CD4-positive, alpha-beta T cell treated with Interleukin-1 beta for 1 hour (primary cell): ENCODE data around the gene DPP6.
A peak's percentile ranks its signal among the peaks of the same experiment; 100 is the strongest.

Experiments used
- DNase-seq, 2 donors: peaks; one replicate each; pipeline ENCODE4 v3.0.0-alpha.2; 2020 to 2022

DPP6 gene

DNA sequence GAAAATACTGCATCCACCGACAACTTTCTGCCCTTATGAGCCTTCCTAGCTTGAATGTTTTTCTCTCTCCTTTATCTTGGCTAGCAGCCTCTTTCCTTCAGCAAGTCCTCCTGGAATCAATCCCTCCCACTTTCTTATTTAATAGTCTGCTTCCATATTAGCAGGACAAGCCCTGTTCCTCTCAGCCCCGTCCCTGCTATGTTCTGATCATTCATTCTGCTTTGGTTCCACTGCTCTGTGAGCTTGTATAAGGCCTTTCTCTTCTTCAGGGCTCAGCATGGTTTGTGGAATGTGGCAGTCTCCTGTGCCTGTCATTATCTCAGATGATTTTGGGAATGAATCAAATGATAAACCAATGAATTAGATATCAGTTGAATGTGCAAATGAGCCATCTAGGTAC, 420.1 kb downstream of the DPP6 start:
- DNase-seq = no peak

GRCh38 chr7:154473360-154473759, 421.2 kb downstream of the DPP6 start:
- no peak for DNase-seq

DNA sequence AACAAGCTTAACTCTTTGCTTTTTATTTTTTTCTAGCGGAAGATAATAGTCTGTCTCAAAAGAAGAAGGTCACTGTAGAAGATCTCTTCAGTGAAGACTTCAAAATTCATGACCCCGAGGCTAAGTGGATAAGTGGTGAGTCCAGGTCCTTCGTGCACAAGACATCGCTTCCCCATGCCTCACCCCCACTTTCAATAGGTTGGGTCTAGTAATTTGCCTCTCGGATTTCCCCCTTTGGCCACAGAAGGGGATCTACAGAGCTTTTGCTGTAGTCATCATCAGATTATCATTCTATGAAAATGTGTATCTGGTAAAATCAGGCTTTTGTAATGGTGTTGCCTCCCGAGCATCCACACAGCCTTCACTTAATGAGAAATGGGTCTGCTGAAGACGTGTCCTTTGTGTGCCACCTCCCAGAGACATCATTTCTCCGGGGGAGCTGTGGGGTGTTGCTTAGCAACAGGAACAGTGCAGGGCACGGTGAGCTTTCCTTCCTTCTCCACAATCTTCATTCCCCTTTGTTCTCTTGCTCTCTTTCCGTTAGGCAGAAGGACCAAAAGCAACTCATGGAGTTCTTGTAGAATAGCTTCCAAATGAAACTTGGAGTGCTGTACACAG, 422.8 kb downstream of the DPP6 start:
- DNase-seq = no peak

DNA sequence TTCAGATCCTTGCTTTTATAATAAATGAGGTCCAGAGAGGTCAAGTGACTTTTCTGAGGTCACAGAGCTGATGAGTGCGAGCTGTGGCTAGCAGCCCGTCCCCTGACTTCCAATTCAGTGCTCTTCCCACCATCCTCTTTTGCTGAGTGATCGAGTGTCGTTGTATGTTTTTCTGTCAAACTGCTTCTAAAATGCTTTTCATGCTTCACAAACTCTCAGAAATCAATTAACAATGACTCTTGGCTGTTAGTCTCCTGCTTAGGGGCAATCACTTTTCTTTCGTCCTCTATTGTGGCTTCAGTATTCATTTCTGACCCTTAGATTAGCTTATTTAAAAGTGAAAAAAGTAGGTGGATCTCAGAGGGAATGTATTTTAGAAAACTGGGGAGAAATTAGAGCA, 423.7 kb downstream of the DPP6 start:
- no peak for DNase-seq

- no peak for DNase-seq
Measured at GRCh38 chr7:154480817-154481216, 428.6 kb downstream of the DPP6 start.

DNA sequence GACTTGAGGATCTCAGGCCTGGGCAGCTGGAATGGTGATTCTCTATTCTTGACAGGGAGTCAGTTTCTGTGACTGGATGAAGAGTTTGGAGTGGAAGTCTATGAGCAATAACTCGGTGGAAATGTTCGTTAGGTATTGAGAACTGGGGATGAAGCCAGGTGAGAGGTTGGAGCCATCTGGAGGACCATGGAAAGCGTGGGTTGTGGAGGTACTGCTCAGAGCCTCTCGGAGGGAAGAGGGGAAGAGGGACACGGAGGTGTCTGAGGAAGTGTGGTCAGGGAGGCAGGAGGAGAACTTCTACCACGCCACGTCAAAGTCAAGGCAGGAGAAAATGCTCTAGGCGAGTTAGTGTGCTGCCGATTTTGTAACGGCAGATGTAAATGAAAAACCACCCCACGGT, 430.7 kb downstream of the DPP6 start:
- DNase-seq = no peak

DNA sequence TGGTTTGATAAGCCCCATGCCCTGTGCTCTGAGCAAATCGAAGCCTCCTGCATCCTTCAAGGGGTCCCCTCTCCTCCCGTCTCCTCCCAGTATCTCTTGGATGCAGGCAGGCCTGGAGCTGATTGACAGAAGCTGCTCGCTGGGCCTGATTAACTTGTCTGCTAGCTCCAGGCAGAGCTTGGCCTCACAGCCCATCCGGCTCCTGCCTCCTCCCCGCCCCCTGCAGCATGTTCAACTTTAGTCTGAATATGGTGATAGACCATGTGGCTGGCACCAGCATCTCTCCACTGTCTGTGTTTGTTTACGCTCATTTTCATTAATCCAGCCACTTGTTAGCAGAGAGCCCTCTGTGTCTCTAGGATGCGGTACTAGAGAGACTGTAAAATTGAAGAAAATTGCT, 432.2 kb downstream of the DPP6 start:
- DNase-seq = no peak

DNA sequence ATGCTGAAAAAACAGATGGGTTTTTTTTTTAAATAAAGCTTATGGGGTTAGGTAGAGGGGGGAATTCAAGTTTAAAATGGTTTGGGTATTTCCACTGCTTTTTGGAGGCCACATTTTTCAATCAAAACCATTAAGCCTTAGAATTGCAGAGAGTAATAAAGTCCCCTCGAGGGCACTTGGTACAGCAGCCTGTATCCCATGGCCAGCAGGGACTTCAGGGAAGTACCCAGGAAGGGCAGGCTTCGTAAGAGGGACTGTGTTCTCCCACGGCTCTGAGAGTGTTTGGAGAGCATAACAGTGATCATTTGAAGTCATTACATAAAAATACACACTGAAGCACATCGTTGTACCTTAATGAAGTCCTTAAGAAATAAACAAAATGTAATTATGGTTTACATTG, 432.7 kb downstream of the DPP6 start:
- no peak for DNase-seq

- DNase-seq = no peak
Measured at GRCh38 chr7:154489897-154490296, 437.7 kb downstream of the DPP6 start.

DNA sequence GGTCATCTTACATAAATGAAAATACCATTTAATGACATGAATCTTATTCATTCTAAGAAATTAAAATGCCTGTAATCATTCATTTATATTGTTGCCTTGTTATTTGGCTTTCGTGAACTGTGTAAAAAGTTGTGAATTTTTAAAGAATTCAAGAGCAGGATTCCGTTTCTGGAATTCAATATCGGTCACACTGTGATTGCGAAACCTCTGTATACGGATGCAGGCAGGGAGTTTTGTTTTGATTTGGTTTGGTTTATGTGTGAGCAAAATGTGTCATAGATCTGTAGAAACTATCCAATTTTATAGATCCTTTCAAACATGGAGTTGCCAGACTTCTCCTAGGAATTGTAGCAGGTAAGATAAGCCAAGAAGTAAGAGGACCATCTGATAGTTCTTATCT, 441.4 kb downstream of the DPP6 start:
- no peak for DNase-seq

DNA sequence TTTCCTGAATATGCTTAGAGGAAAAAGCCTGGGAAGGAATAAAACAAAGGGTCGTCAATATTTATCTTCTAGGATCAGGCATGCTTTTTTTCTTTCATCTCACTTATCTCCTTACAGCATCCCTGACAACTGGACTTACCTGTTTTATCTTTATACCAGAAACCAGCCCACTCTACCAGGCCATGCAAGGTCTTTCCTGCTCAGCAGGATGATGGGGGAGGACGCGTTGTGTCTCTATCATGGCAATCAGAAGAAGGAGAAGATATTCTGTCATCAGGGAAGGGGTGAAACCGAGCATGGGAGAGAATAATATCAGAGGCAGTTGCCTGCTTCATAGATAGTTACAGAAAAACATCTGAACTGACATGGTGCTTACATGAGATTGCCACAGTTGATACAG, 445.6 kb downstream of the DPP6 start:
- no peak for DNase-seq

- peak in 1 of 2 donors; percentile 4 for DNase-seq
Measured at GRCh38 chr7:154503962-154504550, 451.9 kb downstream of the DPP6 start.

- no peak for DNase-seq
Measured at GRCh38 chr7:154504918-154505317, 452.7 kb downstream of the DPP6 start.

DNA sequence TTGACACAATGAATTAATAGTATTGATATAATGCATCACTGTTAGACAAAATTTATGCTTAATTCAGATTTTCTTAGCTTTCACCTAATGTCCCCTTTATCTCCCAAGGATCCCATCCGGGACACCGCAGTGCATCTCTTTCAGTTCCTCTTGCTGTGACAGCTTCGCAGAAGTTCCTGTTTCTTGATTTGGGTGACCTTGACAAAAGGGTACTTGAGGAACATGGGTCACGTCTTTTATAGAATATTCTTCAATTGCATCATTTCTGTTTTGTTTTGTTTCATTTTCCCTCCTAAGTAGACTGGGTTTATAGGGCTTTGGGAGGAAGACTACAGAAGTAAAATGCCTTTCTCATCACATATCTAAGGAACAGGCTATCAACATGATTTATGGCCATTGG, 453.2 kb downstream of the DPP6 start:
- DNase-seq = no peak

DNA sequence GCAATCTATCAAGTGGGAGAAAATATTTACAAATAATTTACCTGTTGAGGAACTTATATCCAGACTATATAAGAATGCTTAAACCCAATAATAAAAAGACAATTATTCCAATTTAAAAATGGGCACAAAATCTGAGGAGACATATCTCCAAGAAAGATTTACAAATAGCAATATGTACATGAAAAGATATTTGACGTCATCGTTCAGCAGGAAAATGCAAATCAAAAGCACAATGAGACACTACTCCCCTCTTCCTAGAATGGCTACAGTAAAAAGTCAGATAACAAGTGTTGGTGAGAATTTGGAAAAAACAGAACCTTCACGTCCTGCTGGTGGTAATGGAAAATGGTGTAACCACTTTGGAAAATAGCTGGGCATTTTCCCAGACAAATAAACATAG, 457.0 kb downstream of the DPP6 start:
- DNase-seq = no peak

- DNase-seq = no peak
Measured at GRCh38 chr7:154512121-154512833, 460.1 kb downstream of the DPP6 start.

- DNase-seq = no peak
Measured at GRCh38 chr7:154517768-154518167, 465.6 kb downstream of the DPP6 start.

- no peak for DNase-seq
Measured at GRCh38 chr7:154519229-154519628, 467.0 kb downstream of the DPP6 start.

DNA sequence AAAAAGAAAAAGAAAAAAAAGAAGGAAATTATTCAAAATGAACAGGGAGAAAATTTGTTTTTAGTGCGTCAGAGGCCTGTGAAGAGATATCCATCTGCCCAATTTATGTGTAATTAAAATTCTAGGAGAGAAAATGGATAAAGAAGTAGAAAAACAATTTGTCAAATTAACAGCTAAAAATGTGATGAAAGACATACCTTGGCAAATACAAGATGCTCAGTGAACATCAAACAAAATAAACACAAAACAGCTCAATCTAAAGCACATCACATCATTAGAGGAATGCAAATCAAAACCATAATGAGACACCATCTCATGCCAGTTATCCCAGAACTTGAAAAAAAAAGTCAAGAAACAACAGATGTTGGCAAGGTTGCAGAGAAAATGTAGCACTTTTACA, 477.9 kb downstream of the DPP6 start:
- DNase-seq = no peak

DNA sequence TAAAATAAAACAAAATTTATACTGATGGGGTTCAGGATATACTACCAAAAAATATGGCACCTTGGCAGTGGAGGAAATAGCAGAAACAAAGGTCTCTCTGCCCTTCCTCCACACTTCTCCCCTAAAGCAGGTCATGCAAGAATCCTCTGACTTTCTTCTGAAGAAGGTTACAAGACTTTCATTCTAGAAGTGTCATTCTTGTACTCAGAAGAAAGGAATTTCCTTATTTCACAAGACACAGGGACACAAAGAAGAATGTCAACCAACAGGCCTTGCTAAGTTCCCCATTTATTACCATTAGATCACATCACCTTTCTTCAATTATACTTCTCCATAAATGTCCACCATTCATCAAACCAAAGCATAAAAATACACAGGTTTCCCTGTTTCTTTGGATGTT, 480.6 kb downstream of the DPP6 start:
- no peak for DNase-seq

GRCh38 chr7:154540596-154540995, 488.4 kb downstream of the DPP6 start:
- DNase-seq = no peak

- no peak for DNase-seq
Measured at GRCh38 chr7:154541606-154542005, 489.4 kb downstream of the DPP6 start.

- no peak for DNase-seq
Measured at GRCh38 chr7:154546946-154547587, 494.9 kb downstream of the DPP6 start.

DNA sequence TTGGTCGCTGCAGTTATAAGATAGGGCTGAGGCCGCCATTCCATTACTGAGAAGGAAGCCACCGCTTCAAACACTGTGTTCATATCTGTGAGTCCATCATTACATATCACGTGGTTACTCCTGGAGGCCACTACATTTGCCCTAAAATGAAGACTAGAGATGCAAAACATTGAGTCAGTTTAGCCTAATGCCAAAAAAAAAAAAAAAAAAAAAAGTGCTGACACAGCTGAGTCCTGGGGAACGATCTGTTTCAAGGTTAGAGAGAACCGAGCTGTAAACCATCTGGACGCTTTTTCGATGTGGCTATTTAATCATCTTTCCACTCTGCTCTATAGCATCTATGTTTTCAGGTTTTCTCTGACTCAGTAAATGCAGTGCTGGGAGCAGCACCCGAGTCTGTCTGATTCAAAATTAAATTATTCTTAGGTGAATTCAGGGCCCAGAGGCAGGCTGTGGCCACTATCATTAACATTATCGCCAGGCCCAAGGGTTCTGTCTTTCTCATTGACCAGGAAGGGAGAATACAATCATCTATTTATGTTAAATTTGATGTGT, 501.6 kb downstream of the DPP6 start:
- no peak for DNase-seq
